GM19238 (cell line): ENCODE results near the gene MED29.

ENCODE experiments used
- DNase-seq: peaks from one replicate; pipeline ENCODE4 v3.0.0; 2011; ENCODE audit warnings: low spot score; ENCODE audit not compliant: insufficient read length

MED29 gene

GRCh38 chr19:39410017-39410830 lies 19.0 kb downstream of the MED29 start:
- no peak for DNase-seq

GRCh38 chr19:39410831-39411080 lies 19.6 kb downstream of the MED29 start:
- no peak for DNase-seq

DNA sequence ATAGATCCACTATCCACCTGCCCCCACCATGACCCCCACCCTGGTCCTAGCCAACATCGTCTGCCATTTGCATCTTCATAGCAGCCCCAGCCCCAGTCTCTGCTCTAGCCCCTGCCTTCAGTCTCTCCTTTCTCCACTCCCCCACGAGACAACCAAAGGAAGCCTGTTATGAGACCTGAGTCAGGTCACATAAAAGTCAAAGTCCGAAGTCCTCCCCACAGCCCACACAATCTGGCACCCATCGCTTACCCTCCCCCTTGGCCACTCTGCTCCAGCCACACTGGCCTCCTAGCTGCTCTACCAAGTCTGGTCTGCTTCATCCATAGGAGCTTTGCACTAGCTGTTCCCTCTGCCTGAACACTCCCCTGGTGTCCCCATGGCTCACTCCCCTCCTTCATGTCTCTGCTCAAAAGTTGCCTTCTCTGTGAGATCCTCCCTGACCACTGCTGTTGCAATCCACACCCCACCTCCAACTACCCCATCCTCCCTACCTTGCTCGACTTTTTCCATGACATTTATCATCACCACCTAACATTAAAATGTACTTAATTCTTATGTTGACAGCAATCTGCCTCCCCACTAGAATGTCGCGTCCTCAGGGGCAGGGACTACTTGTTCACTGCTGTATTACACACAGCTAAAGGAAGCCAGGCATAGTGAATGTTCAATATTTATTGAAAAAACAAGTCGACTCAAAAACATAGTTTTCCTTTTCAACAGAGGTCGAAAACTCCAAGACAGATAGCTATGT lies 20.1 kb downstream of the MED29 start:
- DNase-seq: no peak

DNA sequence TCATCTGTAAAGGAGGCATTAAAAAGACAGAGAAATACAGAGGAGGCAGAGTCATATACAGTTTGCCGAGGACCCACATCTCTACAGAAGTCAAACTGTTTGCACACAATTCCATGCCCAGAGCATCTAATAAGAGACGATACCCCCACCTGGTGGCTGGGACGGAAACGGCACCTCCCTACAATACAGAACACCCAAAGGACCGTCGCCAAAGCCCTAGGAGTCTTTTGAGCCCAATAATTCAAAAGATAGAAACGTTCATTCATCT lies 20.6 kb downstream of the MED29 start:
- DNase-seq: no peak

GRCh38 chr19:39412100-39412866 lies 21.1 kb downstream of the MED29 start, which contains the start of gene PLEKHG2:
TSS of gene PLEKHG2 (plus strand) at chr19:39412669. CDS start at chr19:39414087, 1,418 bp downstream.
- DNase-seq: peak; percentile 95

DNA sequence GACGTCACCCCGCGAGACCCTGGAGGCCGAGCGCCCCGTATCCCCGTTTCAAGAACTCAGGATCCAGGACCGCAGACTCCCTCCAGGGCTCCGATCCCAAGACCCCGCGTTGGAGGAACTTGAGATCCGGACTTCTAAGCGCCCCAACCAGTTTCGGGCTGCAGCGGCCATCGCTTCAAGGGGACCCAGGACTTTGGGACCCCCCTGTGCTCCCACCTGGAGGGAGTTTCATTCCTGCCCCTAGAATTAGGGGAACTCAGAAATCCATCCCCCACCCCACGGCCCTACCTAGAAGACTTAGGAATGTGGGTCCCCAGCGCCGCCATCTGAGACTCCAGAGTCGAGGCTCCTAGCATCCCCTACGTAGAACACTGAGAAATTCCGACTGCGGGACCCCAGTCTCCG lies 21.7 kb downstream of the MED29 start:
- DNase-seq: no peak

DNA sequence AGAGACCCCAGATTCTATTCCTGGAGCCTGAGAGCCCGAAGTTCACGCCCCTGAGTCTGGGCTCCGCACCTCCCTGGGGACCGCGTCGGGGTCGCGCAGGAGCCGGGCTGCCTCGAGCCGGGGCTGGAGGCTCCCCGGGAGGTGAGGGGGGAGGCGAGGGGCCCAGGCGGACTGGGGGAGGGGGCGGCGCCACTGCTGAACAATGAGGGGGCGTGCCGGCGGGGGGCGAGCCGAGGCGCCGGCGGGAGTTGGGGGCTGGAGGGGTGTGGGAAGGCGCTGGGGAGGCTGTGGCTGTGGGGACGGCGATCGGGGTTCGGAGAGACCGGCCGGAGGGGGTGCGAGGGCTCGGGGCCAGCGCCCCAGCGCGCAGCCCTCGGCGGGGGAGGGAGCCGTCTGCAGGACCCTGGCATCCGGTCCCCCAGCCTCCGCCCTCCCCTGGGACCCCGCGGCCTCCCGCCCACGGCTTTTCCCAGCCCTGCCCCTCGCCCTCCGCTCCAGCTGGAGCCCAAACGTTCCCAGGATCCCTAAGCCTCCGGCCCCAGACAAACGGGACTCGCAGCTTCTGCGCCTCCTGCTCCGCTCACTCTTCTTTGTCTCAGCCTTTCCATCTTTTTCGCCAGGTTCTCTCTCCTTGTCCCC lies 22.2 kb downstream of the MED29 start:
- no peak for DNase-seq

GRCh38 chr19:39413911-39414608 lies 22.9 kb downstream of the MED29 start:
- DNase-seq: no peak

DNA sequence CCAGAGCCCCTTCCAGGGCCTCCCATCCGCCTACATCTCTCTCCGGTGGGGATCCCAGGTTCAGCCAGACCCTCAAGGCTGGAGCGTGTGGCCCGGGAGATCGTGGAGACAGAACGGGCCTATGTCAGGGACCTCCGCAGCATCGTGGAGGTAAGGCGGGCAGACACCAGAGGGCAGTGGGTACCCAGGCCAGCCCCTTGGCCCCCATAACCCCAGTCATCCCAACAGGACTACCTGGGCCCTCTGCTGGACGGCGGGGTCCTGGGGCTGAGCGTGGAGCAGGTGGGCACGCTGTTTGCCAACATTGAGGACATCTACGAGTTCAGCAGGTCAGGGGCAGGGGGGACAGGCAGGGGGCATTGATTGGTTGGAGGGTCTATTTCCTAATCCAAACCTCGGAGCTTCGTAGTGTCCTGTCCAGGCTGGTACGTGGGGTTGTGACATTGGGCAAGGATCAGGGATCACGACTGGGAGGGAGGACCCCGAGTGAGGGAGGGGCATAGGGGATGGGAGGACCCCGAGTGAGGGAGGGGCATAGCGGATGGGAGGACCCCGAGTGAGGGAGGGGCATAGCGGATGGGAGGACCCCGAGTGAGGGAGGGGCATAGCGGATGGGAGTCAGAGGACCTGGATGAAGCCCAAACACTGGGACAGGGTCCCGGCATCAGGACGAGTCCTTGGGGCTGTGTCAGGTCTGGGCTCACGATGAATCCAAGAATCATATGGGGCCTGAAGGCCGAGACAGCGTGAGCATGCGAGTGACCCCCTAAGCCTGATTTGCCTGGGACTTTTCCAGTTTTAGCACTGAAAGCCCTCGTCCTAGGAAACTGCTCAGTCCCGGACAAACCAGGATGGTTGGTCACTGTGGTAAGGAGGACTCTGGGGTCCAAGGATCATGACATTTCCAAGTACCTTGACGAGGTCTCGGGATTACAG lies 24.2 kb downstream of the MED29 start:
- no peak for DNase-seq

DNA sequence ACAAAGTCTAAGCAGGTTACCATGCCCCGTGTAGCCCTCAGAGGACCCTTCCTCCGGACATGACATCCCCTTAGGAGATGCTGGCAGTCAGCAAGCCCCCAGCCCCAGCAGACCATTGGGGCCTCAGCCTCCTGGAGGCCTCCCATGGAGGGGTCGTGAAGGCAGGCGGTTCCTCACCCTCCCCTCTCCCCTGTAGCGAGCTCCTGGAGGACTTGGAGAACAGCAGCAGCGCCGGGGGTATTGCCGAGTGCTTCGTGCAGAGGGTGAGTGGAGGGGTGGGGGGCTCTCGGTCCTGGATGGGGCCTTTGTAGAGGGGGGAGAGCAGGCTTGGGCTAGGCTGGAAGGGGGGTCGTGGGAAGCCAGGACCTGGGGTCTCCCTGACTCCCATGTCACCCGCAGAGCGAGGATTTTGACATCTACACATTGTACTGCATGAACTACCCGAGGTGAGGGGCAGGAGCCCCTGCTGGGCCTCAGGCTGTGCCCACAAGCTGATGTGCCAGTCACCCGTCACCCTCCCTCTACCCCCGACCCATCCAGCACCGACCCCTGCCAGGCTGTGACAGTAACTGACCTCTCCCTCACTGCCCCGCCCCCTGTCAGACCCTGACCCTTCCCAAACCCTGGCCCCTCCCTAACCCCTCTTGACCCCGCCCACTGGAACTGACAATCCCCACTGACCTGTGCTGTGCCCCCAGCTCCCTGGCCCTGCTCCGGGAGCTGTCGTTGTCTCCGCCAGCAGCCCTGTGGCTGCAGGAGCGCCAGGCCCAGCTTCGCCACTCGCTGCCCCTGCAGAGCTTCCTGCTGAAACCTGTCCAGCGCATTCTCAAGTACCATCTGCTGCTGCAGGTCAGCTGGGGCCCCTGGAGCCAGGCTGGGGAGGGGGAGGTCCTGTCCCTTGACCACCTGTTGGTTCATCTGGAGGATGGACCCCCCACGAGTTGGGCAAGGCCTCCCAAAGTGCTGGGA lies 25.3 kb downstream of the MED29 start:
- no peak for DNase-seq

GRCh38 chr19:39417463-39418181 lies 26.4 kb downstream of the MED29 start:
- DNase-seq: no peak

GRCh38 chr19:39419003-39419402 lies 27.8 kb downstream of the MED29 start:
- no peak for DNase-seq

GRCh38 chr19:39420769-39421168 lies 29.6 kb downstream of the MED29 start:
- DNase-seq: no peak

DNA sequence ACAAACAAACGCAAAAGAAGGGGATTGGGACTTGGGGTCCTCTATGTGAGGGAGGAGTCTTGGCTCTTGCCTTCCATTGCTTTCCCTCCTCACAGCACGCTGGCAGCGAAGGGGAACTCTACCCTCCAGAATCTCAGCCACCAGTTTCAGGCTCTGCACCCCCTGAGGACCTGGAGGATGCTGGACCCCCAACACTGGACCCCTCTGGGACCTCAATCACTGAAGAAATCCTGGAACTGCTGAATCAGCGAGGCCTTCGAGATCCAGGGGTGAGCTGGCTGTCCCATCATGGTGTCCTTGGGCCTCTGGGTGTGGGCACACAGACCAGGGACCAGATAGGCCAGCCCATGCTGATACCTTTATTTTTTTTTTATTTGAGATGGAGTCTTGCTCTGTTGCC lies 30.8 kb downstream of the MED29 start:
- no peak for DNase-seq

DNA sequence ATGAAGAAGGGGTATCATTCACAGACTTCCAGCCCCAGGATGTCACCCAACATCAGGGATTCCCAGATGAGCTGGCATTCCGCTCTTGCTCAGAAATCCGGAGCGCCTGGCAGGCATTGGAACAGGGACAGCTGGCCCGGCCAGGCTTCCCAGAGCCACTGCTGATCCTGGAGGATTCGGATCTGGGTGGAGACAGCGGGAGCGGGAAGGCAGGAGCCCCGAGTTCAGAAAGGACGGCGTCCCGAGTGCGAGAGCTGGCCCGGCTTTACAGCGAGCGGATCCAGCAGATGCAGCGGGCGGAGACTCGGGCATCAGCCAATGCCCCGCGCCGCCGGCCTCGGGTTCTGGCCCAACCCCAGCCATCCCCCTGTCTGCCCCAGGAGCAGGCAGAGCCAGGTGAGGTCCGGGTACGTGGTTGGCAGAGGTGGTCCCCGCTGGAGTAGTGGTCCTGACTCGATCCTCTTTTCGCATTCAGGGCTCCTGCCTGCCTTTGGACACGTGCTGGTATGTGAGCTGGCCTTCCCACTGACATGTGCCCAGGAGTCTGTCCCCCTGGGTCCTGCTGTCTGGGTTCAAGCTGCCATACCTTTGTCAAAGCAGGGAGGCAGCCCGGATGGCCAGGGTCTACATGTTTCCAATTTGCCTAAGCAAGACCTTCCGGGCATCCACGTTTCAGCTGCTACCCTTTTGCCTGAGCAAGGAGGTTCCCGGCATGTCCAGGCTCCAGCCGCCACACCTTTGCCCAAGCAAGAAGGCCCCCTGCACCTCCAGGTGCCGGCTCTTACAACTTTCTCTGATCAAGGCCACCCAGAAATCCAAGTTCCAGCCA lies 32.3 kb downstream of the MED29 start:
- DNase-seq: no peak

GRCh38 chr19:39424934-39425333 lies 33.8 kb downstream of the MED29 start:
- no peak for DNase-seq

DNA sequence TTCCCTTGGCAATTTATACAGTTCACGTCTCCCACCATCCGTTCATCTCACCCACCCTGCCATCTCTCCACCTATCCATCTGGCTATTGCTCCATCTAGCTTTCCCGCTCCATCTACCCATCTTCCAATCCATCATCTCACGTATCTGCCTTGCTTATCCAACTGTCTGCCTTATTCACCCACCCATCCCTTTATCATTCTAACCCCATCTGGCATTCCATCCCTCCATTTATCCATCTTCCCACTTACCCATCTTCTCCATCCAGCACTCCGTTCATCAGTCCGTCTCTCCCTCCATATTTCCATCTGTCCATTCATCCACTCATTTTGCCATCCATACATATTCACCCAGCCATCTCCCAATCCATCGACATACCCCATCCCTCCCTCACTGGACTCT lies 34.6 kb downstream of the MED29 start:
- DNase-seq: no peak

DNA sequence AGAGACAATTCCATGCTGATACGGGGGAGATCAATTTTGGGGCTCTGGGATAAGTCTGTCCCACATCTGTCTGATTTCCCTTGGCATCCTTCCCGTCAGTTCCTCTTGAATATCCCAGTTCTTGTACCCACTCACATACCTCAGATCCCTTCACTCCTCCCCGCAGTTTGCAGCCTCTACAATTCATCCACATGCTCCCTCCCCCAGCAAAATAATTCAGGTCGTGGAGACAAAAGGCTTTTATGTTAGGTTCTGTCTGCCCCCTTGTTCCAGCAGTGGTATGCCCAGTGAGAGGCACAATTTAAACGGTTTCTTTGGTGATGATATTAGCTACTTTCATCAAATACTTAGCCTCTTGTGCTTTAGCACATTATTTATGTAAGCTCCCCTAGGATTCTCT lies 35.0 kb downstream of the MED29 start:
- no peak for DNase-seq
